HepG2 (cell line): Measurements from ENCODE around the gene FAM163B. TPM values are rescaled to one million over a fixed set of nuclear protein-coding genes. Genes with fewer than 3 reads are reported as not detected.

Experiments
- FOXO4 ChIP-seq: sonication (generic); formaldehyde crosslinking; conservative IDR thresholded peaks from 2 replicates; pipeline ENCODE4 v1.8.1; 2023; ENCODE audit warnings: missing genetic modification reagents
- HDAC2 ChIP-seq: sonication (generic); formaldehyde crosslinking; IDR thresholded peaks from 2 replicates; pipeline ENCODE4 v1.4.0; 2020; ENCODE audit warnings: missing genetic modification reagents
- SIN3B ChIP-seq: fragments of 150-350 bp; IDR thresholded peaks from 2 replicates; pipeline ENCODE4 v1.6.1; 2014; ENCODE audit warnings: low read length
- ZNF142 ChIP-seq: sonication (generic); formaldehyde crosslinking; IDR thresholded peaks from 2 replicates; pipeline ENCODE4 v1.4.0; 2020; ENCODE audit warnings: missing genetic modification reagents
- ZNF331 ChIP-seq: sonication (generic); formaldehyde crosslinking; IDR thresholded peaks from 2 replicates; pipeline ENCODE4 v1.4.0; 2020; ENCODE audit warnings: missing genetic modification reagents
- ZNF431 ChIP-seq: sonication (generic); formaldehyde crosslinking; IDR thresholded peaks from 2 replicates; pipeline ENCODE4 v1.9.0; 2022; ENCODE audit warnings: missing genetic modification reagents, low read depth, mild to moderate bottlenecking, borderline replicate concordance
- ZNF556 ChIP-seq: sonication (generic); formaldehyde crosslinking; IDR thresholded peaks from 2 replicates; pipeline ENCODE4 v1.4.0; 2020; ENCODE audit warnings: mild to moderate bottlenecking, missing genetic modification reagents, borderline replicate concordance
- polyA plus RNA-seq, 8 experiments: library from polyadenylated mRNA; depleted of rRNA in 3 of 8; stranded (reverse) in 7 of 8; unstranded in 1 of 8; fragments of >200 nt; fragmentation: Illumina TruSeq in 4 of 8; extraction: Trizol in 4 of 8; gene quantifications; 2 replicates each; pipeline versions ENCODE4 v1.2.1 to v1.2.3, GENCODE V29; 2011 to 2016; ENCODE audit warnings: low read depth in 4 of 8, missing spikeins in 1 of 8, mixed read lengths in 1 of 8; ENCODE audit not compliant: insufficient read depth in 1 of 8
- total RNA-seq, 5 experiments: library from RNA; depleted of rRNA; stranded (reverse); fragments of >200 nt; fragmentation: Illumina TruSeq; extraction: Trizol; gene quantifications; 2 replicates each; pipeline ENCODE4 v1.2.3, GENCODE V29; 2016; ENCODE audit warnings: low read depth in 1 of 5
- TF ChIP-seq, protein P1 (sequence below): sonication (generic); formaldehyde crosslinking; IDR thresholded peaks from 2 replicates; pipeline ENCODE4 v1.4.0; 2020; ENCODE audit warnings: missing genetic modification reagents, low read depth, mild to moderate bottlenecking, borderline replicate concordance
- TF ChIP-seq, protein P2 (sequence below): IDR thresholded peaks from 2 replicates; pipeline ENCODE4 v1.4.0; 2020; ENCODE audit warnings: mild to moderate bottlenecking, missing genetic modification reagents
- TF ChIP-seq, protein P3 (sequence below): sonication (generic); formaldehyde crosslinking; IDR thresholded peaks from 2 replicates; pipeline ENCODE4 v1.4.0; 2020; ENCODE audit warnings: missing genetic modification reagents, borderline replicate concordance
- TF ChIP-seq, protein P4 (sequence below): sonication (generic); formaldehyde crosslinking; IDR thresholded peaks from 2 replicates; pipeline ENCODE4 v1.5.1; 2020; ENCODE audit warnings: mild to moderate bottlenecking, missing genetic modification reagents, moderate library complexity

Gene FAM163B
- total and polyA plus RNA-seq, 2 of the 13 experiments (the other 11 are each of a cell fraction or from before 2014, with no cell fraction given) = not detected

GRCh38 chr9:133609311-133610098 lies at the start of gene FAM163B (continued):
- TF ChIP-seq, protein P1, sequence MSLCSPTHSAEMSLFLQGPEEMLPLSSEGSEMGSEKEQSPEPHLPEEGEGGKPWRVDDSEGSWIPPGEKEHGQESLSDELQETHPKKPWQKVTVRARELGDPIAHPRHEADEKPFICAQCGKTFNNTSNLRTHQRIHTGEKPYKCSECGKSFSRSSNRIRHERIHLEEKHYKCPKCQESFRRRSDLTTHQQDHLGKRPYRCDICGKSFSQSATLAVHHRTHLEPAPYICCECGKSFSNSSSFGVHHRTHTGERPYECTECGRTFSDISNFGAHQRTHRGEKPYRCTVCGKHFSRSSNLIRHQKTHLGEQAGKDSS (CRISPR knock-in tag) = no peak
- peak; percentile 67 for TF ChIP-seq ZNF331
- TF ChIP-seq, protein P2, sequence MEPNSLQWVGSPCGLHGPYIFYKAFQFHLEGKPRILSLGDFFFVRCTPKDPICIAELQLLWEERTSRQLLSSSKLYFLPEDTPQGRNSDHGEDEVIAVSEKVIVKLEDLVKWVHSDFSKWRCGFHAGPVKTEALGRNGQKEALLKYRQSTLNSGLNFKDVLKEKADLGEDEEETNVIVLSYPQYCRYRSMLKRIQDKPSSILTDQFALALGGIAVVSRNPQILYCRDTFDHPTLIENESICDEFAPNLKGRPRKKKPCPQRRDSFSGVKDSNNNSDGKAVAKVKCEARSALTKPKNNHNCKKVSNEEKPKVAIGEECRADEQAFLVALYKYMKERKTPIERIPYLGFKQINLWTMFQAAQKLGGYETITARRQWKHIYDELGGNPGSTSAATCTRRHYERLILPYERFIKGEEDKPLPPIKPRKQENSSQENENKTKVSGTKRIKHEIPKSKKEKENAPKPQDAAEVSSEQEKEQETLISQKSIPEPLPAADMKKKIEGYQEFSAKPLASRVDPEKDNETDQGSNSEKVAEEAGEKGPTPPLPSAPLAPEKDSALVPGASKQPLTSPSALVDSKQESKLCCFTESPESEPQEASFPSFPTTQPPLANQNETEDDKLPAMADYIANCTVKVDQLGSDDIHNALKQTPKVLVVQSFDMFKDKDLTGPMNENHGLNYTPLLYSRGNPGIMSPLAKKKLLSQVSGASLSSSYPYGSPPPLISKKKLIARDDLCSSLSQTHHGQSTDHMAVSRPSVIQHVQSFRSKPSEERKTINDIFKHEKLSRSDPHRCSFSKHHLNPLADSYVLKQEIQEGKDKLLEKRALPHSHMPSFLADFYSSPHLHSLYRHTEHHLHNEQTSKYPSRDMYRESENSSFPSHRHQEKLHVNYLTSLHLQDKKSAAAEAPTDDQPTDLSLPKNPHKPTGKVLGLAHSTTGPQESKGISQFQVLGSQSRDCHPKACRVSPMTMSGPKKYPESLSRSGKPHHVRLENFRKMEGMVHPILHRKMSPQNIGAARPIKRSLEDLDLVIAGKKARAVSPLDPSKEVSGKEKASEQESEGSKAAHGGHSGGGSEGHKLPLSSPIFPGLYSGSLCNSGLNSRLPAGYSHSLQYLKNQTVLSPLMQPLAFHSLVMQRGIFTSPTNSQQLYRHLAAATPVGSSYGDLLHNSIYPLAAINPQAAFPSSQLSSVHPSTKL (CRISPR knock-in tag) = peak; percentile 32; the same call in 1 of the 2 replicates
- TF ChIP-seq FOXO4 (CRISPR knock-in tag) = no peak
- 0 out of 2 replicates have a peak, but pooled peaks have one; percentile 54 for TF ChIP-seq ZNF431 (CRISPR knock-in tag)
- 0 out of 2 replicates have a peak, but pooled peaks have one; percentile 75 for TF ChIP-seq ZNF142 (CRISPR knock-in tag)
- no peak for TF ChIP-seq ZNF556
- TF ChIP-seq, protein P3, sequence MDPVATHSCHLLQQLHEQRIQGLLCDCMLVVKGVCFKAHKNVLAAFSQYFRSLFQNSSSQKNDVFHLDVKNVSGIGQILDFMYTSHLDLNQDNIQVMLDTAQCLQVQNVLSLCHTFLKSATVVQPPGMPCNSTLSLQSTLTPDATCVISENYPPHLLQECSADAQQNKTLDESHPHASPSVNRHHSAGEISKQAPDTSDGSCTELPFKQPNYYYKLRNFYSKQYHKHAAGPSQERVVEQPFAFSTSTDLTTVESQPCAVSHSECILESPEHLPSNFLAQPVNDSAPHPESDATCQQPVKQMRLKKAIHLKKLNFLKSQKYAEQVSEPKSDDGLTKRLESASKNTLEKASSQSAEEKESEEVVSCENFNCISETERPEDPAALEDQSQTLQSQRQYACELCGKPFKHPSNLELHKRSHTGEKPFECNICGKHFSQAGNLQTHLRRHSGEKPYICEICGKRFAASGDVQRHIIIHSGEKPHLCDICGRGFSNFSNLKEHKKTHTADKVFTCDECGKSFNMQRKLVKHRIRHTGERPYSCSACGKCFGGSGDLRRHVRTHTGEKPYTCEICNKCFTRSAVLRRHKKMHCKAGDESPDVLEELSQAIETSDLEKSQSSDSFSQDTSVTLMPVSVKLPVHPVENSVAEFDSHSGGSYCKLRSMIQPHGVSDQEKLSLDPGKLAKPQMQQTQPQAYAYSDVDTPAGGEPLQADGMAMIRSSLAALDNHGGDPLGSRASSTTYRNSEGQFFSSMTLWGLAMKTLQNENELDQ (CRISPR knock-in tag) = no peak
- TF ChIP-seq, protein P4, sequence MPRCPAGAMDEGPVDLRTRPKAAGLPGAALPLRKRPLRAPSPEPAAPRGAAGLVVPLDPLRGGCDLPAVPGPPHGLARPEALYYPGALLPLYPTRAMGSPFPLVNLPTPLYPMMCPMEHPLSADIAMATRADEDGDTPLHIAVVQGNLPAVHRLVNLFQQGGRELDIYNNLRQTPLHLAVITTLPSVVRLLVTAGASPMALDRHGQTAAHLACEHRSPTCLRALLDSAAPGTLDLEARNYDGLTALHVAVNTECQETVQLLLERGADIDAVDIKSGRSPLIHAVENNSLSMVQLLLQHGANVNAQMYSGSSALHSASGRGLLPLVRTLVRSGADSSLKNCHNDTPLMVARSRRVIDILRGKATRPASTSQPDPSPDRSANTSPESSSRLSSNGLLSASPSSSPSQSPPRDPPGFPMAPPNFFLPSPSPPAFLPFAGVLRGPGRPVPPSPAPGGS (CRISPR knock-in tag) = no peak
- no peak for TF ChIP-seq SIN3B
- no peak for TF ChIP-seq HDAC2 (CRISPR knock-in tag)
